KOPT-K1 (cell line): Measurements from ENCODE around the gene SATB1.

ENCODE experiments used
- H3K27ac ChIP-seq: fragments of 200-600 bp; sonication (generic); 2 replicates; pipeline ENCODE4 v1.5.1; 2016; ENCODE audit warnings: antibody characterized with exemption, mild to moderate bottlenecking, low read depth, low read length; ENCODE audit not compliant: poor library complexity, severe bottlenecking
- H3K36me3 ChIP-seq: fragments of 200-600 bp; sonication (generic); 2 replicates; pipeline ENCODE4 v1.5.1; 2017; ENCODE audit warnings: antibody characterized with exemption, mild to moderate bottlenecking, low read length, moderate library complexity; ENCODE audit not compliant: insufficient read depth
- H3K9me3 ChIP-seq: fragments of 200-600 bp; sonication (generic); 2 replicates; pipeline ENCODE4 v1.5.1; 2017; ENCODE audit warnings: antibody characterized with exemption, low read length, mild to moderate bottlenecking; ENCODE audit not compliant: insufficient read depth, poor library complexity, severe bottlenecking

Gene SATB1

DNA sequence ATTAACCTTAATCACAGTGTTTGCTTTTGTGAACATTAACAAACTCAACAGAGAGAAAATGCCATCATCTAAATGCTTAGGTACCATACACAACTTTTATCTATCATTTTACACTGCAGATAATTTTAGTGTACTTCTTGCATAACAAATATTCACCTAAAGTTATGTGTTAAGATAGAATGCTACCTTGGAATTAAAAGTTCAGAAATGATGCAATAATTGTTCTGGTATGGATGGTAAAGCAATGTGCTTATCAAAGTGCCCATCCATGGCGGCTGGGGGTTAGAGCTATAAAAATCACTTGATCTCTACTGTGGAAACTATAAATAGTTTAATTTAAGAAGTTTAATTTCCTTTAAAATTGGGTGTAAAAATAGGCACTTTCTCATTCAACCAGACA lies 28.7 kb downstream of the SATB1 start:
- Histone ChIP-seq H3K27ac (no peak overlapping the region), H3K36me3 (peaks cover 71% of the 10 kb centered on the region), H3K9me3 (no peaks in the 10 kb centered on the region)

DNA sequence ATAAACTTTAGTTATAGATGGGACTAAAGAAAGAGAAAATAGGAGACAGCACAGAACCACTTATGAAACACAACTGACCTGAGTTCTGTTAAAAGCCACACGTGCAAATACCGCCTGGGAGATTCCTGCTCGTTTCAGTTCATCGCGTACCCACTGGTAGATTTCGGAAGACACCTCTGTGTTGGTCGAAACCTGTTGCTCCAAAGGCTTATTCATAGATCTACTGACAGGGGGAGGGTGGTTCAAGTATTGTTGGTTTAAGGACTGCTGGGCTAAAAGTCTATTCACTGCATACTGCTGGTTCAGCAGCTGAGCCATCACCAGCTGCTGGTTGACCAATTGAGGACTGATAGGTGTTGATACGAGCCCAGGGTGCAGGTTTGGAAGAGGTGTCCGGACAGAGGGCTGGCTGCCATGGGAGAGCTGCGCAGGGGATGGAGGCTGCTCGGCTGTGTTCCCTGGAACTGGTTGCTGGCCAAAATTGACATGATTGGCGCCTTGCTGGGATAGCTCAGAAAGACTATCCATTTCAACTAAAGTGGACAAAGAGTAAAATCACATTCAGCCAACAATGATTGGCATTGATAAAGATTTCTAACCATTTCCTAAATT lies 30.6 kb downstream of the SATB1 start:
- peaks cover 55% of the 10 kb centered on the region for H3K36me3 ChIP-seq
- H3K27ac ChIP-seq: no peak overlapping the region
- no peaks in the 10 kb centered on the region for H3K9me3 ChIP-seq

DNA sequence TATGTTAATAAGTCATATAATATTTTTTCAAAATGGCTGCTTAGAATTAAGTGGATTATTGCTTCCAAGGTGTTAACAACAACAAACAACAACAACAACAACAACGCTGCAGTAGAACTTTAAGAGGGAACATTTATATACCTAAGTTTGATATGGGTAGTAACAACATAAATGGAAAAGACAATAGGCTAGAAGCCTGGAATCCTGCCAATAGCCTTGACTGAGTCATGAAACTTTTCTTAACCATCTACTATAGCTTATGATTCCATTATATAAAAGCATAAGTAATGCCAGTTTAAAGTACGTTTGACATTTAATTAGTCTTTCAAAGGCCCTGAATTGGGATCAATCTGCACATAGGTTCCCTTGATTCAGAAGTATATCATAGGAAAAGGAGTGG lies 31.2 kb downstream of the SATB1 start:
- Histone ChIP-seq H3K36me3 (peaks cover 50% of the 10 kb centered on the region), H3K27ac (no peak overlapping the region), H3K9me3 (no peaks in the 10 kb centered on the region)

DNA sequence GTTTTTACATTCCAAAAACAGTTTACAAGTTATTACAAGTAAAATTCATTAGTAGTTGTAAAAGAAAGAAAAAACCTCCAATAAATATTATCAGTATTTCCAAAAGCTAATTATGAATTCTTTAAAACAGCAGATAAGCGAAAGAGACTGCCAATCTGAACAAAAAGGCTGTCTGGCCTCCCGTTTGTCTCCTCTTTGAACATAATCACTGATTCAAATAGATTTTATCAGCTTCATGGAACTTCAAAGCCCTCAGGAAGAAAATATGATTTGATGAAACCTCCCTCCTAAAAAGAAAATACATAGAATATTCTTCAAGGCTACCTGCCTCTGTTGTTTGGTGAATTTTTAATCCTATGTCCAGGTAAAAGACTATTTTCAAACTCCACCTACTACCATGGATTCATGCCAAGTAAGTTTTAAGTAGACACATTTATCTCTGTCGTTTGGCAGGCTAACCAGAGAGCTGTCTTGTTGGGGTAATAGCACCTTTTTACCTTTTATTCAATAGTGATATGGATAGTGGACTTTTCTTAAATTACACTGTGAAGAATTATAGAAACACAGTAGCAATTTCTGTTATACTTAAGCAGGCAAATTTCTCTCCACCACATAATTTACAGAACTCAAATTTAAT lies 35.0 kb downstream of the SATB1 start:
- H3K36me3 ChIP-seq: peaks cover 29% of the 10 kb centered on the region
- no peaks in the 10 kb centered on the region for H3K9me3 ChIP-seq
- peak overlapping the region; percentile 76 for H3K27ac ChIP-seq

DNA sequence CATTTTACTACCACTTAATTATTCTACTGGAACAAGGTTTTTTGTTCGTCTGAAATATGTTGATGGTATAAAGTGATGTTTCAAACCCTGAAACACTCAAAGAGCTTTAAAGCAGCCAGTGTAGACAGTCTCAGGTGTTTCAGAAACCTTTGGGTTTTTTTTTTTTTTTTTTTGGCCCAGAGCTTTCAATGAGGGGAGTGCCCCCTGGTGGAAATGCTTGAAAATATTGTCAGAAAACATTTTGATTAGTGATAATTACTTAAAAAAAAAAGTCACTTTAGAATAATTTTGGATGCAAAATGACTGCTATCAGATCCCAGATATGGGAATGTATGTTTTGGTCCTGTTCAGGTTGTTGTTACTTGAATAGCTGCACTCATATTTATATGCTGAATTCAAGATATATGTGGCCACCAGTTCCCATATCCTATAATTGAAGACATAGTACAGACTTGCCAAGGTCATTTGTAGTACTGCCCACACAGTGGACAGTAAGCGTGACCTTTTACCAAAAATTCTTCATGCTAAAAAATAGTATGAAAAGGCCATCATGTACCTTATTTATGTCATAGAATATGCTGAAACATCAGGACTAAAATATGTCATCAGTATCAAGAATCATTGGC lies 35.9 kb downstream of the SATB1 start:
- Histone ChIP-seq H3K36me3 (peaks cover 26% of the 10 kb centered on the region), H3K27ac (peak overlapping the region; percentile 76)

GRCh38 chr3:18386274-18386890 lies 38.8 kb downstream of the SATB1 start:
- no peaks in the 10 kb centered on the region for H3K9me3 ChIP-seq
- peak overlapping the region; percentile 76 for H3K27ac ChIP-seq
- H3K36me3 ChIP-seq: peaks cover 7% of the 10 kb centered on the region; the same call in 1 of the 2 replicates

More for the DNA sequence above, 35.9 kb downstream of the SATB1 start:
- no peaks in the 10 kb centered on the region for H3K9me3 ChIP-seq

DNA sequence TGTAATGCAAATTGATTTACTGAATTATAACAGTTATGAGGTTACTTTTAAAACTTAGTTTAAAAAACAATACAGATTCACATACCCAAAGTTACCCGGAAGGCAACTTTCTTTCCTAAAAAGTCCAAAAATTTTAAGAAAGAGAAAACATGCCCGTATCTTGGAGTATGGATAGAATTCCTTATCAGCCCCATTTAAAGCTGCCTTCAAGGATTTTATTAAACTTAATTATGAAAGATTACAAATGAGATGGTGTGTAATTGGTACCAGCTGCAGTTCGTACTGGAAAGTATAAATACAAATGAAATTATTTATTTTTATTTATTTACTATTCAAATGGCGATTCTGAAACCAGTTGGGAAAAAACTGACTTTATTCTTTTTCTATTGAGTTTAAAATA lies 39.4 kb downstream of the SATB1 start:
- Histone ChIP-seq H3K9me3 (no peaks in the 10 kb centered on the region), H3K36me3 (peaks cover 7% of the 10 kb centered on the region; the same call in 1 of the 2 replicates), H3K27ac (peak overlapping the region; percentile 76)

GRCh38 chr3:18382760-18383369 lies 42.3 kb downstream of the SATB1 start:
- H3K36me3 ChIP-seq: peaks cover 7% of the 10 kb centered on the region; the same call in 1 of the 2 replicates
- no peaks in the 10 kb centered on the region for H3K9me3 ChIP-seq
- H3K27ac ChIP-seq: peak overlapping the region; percentile 66

DNA sequence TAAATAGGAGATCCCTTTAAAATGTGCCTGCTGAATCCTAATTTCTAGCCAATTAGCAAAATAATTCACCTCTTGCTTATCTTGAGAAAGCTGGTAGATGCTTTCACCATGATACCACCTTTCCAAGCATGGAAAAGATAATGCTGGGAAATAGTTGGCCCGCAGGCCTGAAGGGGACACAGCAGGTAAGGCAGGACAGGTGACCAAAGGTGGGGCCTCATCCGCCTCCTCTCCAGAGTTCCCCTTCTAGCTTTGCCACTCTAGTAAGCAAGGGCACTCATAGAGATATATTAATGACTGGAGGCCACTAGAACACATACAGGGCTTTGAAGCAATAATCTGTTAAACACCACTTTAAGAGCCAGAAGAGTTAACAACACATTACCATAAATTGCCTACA lies 45.5 kb downstream of the SATB1 start:
- peak overlapping the region; percentile 57 for H3K27ac ChIP-seq
- H3K36me3 ChIP-seq: peaks cover 24% of the 10 kb centered on the region
- H3K9me3 ChIP-seq: no peaks in the 10 kb centered on the region

GRCh38 chr3:18378218-18378617 lies 46.9 kb downstream of the SATB1 start:
- Histone ChIP-seq H3K9me3 (no peaks in the 10 kb centered on the region), H3K36me3 (peaks cover 26% of the 10 kb centered on the region), H3K27ac (peak overlapping the region; percentile 57)

DNA sequence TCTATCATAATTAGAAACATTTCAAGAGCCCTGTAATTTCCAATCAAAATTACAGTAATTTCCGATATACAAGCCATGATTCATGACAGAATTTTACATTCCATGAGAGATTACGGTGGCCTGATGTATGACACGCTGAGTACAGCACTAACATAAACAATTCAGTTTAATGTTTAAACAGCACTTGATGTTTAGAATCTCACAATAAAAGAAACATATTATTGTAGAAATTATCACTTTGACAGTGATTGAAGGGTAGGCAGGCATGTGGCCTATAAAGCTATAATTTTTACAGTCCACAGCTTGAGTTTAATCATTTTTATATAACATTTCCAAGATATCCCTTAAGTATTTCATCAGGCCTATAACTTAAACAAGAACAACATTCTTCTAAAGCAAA lies 48.5 kb downstream of the SATB1 start:
- no peak overlapping the region for H3K27ac ChIP-seq
- peaks cover 26% of the 10 kb centered on the region for H3K36me3 ChIP-seq
- no peaks in the 10 kb centered on the region for H3K9me3 ChIP-seq

- peaks cover 26% of the 10 kb centered on the region for H3K36me3 ChIP-seq
- H3K9me3 ChIP-seq: no peaks in the 10 kb centered on the region
- H3K27ac ChIP-seq: peak overlapping the region; percentile 90
Observed at GRCh38 chr3:18372786-18373405, 52.2 kb downstream of the SATB1 start.

DNA sequence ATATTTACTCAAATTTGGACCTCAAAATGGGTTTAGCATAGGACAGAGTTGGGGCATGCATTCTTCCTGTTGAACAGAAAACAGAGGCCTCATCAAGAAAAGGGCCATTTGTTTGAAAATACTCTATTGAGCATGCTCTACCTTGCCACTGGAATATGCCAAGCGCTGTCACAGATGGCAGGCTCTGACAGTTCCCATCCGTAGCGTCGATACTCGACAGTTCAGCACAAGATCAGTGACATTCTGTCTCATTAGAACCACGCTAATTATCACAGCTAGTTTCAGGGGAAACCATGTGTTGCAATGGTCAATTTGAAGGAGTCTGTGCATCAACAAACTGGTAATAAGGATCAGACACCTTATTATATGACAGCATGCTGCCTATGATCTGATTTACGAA lies 54.5 kb downstream of the SATB1 start:
- peak overlapping the region; percentile 90 for H3K27ac ChIP-seq
- H3K36me3 ChIP-seq: peaks cover 27% of the 10 kb centered on the region
- H3K9me3 ChIP-seq: no peaks in the 10 kb centered on the region

GRCh38 chr3:18369551-18370185 lies 55.5 kb downstream of the SATB1 start:
- Histone ChIP-seq H3K27ac (peak overlapping the region; percentile 90), H3K36me3 (peaks cover 18% of the 10 kb centered on the region), H3K9me3 (no peaks in the 10 kb centered on the region)
